Adrenal gland (tissue), 19 donors: ENCODE data around the gene MNT. TPM values are rescaled to one million over a fixed set of nuclear protein-coding genes. Genes with fewer than 3 reads are reported as not detected.
"Not testable (repeated sequence)": the region's sequence is repeated elsewhere in the genome, so short reads cannot be mapped to it uniquely, and the experiment has no call there.

ENCODE experiments used
- DNase-seq, 7 donors: peaks; one replicate each; pipeline ENCODE4 v3.0.0-alpha.2; 2019 to 2020
- H3K27ac ChIP-seq, 5 donors: fragments of 200-600 bp; sonication (generic) in 4 of 5; 1 replicate in 3 of 5; 2 replicates in 2 of 5; pipeline versions ENCODE4 v1.5.1 to v1.8.0; 2016 to 2020; ENCODE audit warnings: mild to moderate bottlenecking in 1 of 5
- H3K27me3 ChIP-seq: fragments of 200-600 bp; 2 replicates; pipeline ENCODE4 v1.8.0; 2021
- H3K36me3 ChIP-seq, 2 donors: fragments of 200-600 bp; replicated peaks in 1 of 2; 1 replicate in 1 of 2; 2 replicates in 1 of 2; pipeline versions ENCODE4 v1.5.1 to v1.8.0; 2018 to 2022
- H3K4me1 ChIP-seq, 2 donors: fragments of 200-600 bp; replicated peaks in 1 of 2; 1 replicate in 1 of 2; 2 replicates in 1 of 2; pipeline versions ENCODE4 v1.5.1 to v1.8.0; 2018 to 2021
- H3K4me3 ChIP-seq, 4 donors: fragments of 200-600 bp; sonication (generic) in 3 of 4; one replicate each; pipeline ENCODE4 v1.5.1; 2016 to 2018
- H3K9me3 ChIP-seq, 3 donors: fragments of 200-600 bp; sonication (generic) in 1 of 3; replicated peaks in 1 of 3; 1 replicate in 2 of 3; 2 replicates in 1 of 3; pipeline versions ENCODE4 v1.5.1 to v1.8.0; 2016 to 2021
- CTCF ChIP-seq, 6 experiments: fragments of 450-650 bp in 4 of 6; fragments of 200-600 bp in 2 of 6; sonication (generic) in 1 of 6; IDR thresholded peaks; 1 replicate in 5 of 6; 2 replicates in 1 of 6; pipeline versions ENCODE4 v1.5.1 to v1.8.0; 2016 to 2021; ENCODE audit warnings: antibody characterized with exemption in 6 of 6, mild to moderate bottlenecking in 2 of 6, moderate library complexity in 1 of 6
- POLR2A ChIP-seq, 2 donors: fragments of 450-650 bp; IDR thresholded peaks; one replicate each; pipeline ENCODE4 v1.6.1; 2017; ENCODE audit warnings: antibody characterized with exemption in 2 of 2, mild to moderate bottlenecking in 2 of 2, moderate library complexity in 1 of 2
- WGBS, 4 donors: extraction: QIAGEN DNeasy Blood & Tissue Kit in 2 of 4; methylation state at CpG; one replicate each; pipeline versions ENCODE4 v1.1.5 to v1.1.7; 2013 to 2017; 5-methylcytosine and 5-hydroxymethylcytosine counted together
- intact Hi-C, 2 donors: fragments of 100-400 bp; cut with DNase I; formaldehyde crosslinking; loops; one replicate each; pipeline versions ENCODE4 v1.14.1 to v1.15.0; 2022 to 2023
- long read RNA-seq, 10 donors: library from polyadenylated mRNA in 3 of 10; unstranded in 2 of 10; stranded (forward) in 1 of 10; transcript quantifications; one replicate each; pipeline ENCODE4 v2.0.0 and lab custom pipeline, GENCODE V29; 2021 to 2026
- polyA plus RNA-seq, 3 donors: library from polyadenylated mRNA; stranded (reverse); fragments of 200-250 nt in 2 of 3; fragments of 350-450 nt in 1 of 3; fragmentation: Illumina TruSeq in 1 of 3; extraction: RNeasy Lipid Tissue Mini Kit (QIAGEN cat#74804) in 1 of 3; gene quantifications; one replicate each; pipeline ENCODE4 v1.2.3, GENCODE V29; 2013 to 2014
- total RNA-seq, 9 donors: library from RNA; depleted of rRNA in 4 of 9; stranded (reverse); fragments of >200 nt in 4 of 9; fragments of 120-200 nt in 1 of 9; fragmentation: NEBNext Ultra II Directional in 1 of 9; extraction: Animal tissue kit (Norgen Biotek cat#: 25700) in 1 of 9; gene quantifications; one replicate each; pipeline versions ENCODE4 v1.1.0 to v1.2.4, GENCODE V29; 2013 to 2023
- donor health status: healthy with polysubstance abuse.
- donor health status: Bipolar disorder and iron deficiency.
- donor health status: DM: yes; HTN: yes; CAD: no.
- donor health status: DM: no; HTN: no; CAD: no.
- donor health status: DM: no; HTN: no; CAD: no.
- donor health status: DM: yes; HTN: yes; CAD: no.

MNT gene
- total RNA-seq: 10 to 100 TPM in 7 of 9 donors, 1 to 10 TPM in 2; 3.5 to 43.9 (median 20.5) TPM
- 10 to 100 TPM in 1 of 3 donors, 1 to 10 TPM in 2; 4.9 to 30.6 (median 7.7) TPM for polyA plus RNA-seq
- long read RNA-seq, donor 1, partial matches to known transcripts: 0 of 2 reads
- long read RNA-seq, donor 1, other reads (novel, unspliced or antisense): 0 of 2 reads
- long read RNA-seq, donor 2, full-length matches to known transcripts: 9 of 9 reads
- long read RNA-seq, donor 2, partial matches to known transcripts: 0 of 9 reads
- long read RNA-seq, donor 2, other reads (novel, unspliced or antisense): 0 of 9 reads
- long read RNA-seq, donor 3, full-length matches to known transcripts: 2 of 2 reads
- long read RNA-seq, donor 3, partial matches to known transcripts: 0 of 2 reads
- long read RNA-seq, donor 3, other reads (novel, unspliced or antisense): 0 of 2 reads
- long read RNA-seq, donor 4, partial matches to known transcripts: 0 of 6 reads
- long read RNA-seq, donor 4, other reads (novel, unspliced or antisense): 5 of 6 reads
- long read RNA-seq, donor 5, full-length matches to known transcripts: 1 of 9 reads
- long read RNA-seq, donor 5, partial matches to known transcripts: 0 of 9 reads
- long read RNA-seq, donor 5, other reads (novel, unspliced or antisense): 8 of 9 reads
- long read RNA-seq, donor 6, partial matches to known transcripts: 0 of 2 reads
- long read RNA-seq, donor 6, other reads (novel, unspliced or antisense): 2 of 2 reads
- long read RNA-seq, donor 7, full-length matches to known transcripts: 3 of 3 reads
- long read RNA-seq, donor 7, partial matches to known transcripts: 0 of 3 reads
- long read RNA-seq, donor 7, other reads (novel, unspliced or antisense): 0 of 3 reads
- long read RNA-seq, donor 8, full-length matches to known transcripts: 20 of 28 reads
- long read RNA-seq, donor 8, partial matches to known transcripts: 8 of 28 reads
- long read RNA-seq, donor 8, other reads (novel, unspliced or antisense): 0 of 28 reads
- long read RNA-seq, donor 9: 0 reads
- long read RNA-seq, donor 10, full-length matches to known transcripts: 5 of 5 reads
- long read RNA-seq, donor 10, partial matches to known transcripts: 0 of 5 reads
- long read RNA-seq, donor 10, other reads (novel, unspliced or antisense): 0 of 5 reads

GRCh38 chr17:2400877-2401425 lies at the start of gene MNT:
Gene MNT (minus strand): TSS chr17:2401060. CDS start chr17:2400712, 348 bp downstream.
- Histone ChIP-seq H3K36me3 (no peaks in the 10 kb centered on the region), H3K4me1 (peaks cover 37 to 61% of the 10 kb centered on the region in 2 donors), H3K4me3 (peak within 1 kb of the TSS; percentile 72 to 95 (median 89)), H3K27ac (peak within 1 kb of the TSS; percentile 97 to 99 (median 98)), H3K9me3 (no peaks in the 10 kb centered on the region), H3K27me3 (no peaks in the 10 kb centered on the region)
- TF ChIP-seq CTCF (IDR thresholded peaks at IDR 0.05): peak in 2 of 6 experiments; percentile 16 to 51
- TF ChIP-seq POLR2A (IDR thresholded peaks at IDR 0.05): peak; percentile 75 to 94
- intact Hi-C loops: no loop called here
- DNase-seq: peak; percentile 95 to 97 (median 96)
- WGBS, 4 donors: 0 to 2% (median 1%) methylated on average over 14 to 51 of the region's 51 CpGs

- TF ChIP-seq CTCF (IDR thresholded peaks at IDR 0.05) (no peak), POLR2A (IDR thresholded peaks at IDR 0.05) (no peak)
- no peaks in the 10 kb centered on the region for H3K9me3 ChIP-seq
- H3K27me3 ChIP-seq: no peaks in the 10 kb centered on the region
- H3K4me1 ChIP-seq: no peaks in the 10 kb centered on the region
- intact Hi-C loops: no loop called here
- 57 to 63% (median 60%) methylated on average over 5 of the region's 5 CpGs for WGBS, 4 donors
- H3K36me3 ChIP-seq: no peaks in the 10 kb centered on the region
- no peak overlapping the region for H3K27ac ChIP-seq
- no peak for DNase-seq
- H3K4me3 ChIP-seq: no peak overlapping the region
Observed at GRCh38 chr17:2450016-2450650, 49.3 kb upstream of the MNT start.

GRCh38 chr17:2449486-2449885 lies 48.6 kb upstream of the MNT start:
- H3K36me3 ChIP-seq: no peaks in the 10 kb centered on the region
- 85 to 92% (median 90%) methylated on average over 2 of the region's 2 CpGs for WGBS, 4 donors
- intact Hi-C loops: no loop called here

GRCh38 chr17:2447479-2447878 lies 46.6 kb upstream of the MNT start:
- DNase-seq, H3K4me1 ChIP-seq, intact Hi-C loops, H3K9me3 ChIP-seq, H3K27ac ChIP-seq, H3K27me3 ChIP-seq, H3K4me3 ChIP-seq, H3K36me3 ChIP-seq: not testable (repeated sequence)
- WGBS, 4 donors: 92% methylated on average over 2 of the region's 29 CpGs; no CpG with 5 or more reads in 3 of the 4 donors

More at GRCh38 chr17:2449486-2449885, 48.6 kb upstream of the MNT start:
- no peak for DNase-seq
- TF ChIP-seq POLR2A (IDR thresholded peaks at IDR 0.05) (no peak), CTCF (IDR thresholded peaks at IDR 0.05) (no peak)
- H3K4me3 ChIP-seq: no peak overlapping the region
- H3K4me1 ChIP-seq: no peaks in the 10 kb centered on the region
- no peaks in the 10 kb centered on the region for H3K9me3 ChIP-seq
- H3K27me3 ChIP-seq: no peaks in the 10 kb centered on the region
- H3K27ac ChIP-seq: no peak overlapping the region
